Ascending aorta (tissue), 2 donors: Measurements from ENCODE around the gene LMNB1. TPM values are rescaled to one million over a fixed set of nuclear protein-coding genes. Genes with fewer than 3 reads are reported as not detected.
"Not testable (repeated sequence)": the region's sequence is repeated elsewhere in the genome, so short reads cannot be mapped to it uniquely, and the experiment has no call there.

Experiments
- DNase-seq, 2 donors: peaks; one replicate each; pipeline ENCODE4 v3.0.0-alpha.2; 2019; ENCODE audit warnings: low spot score in 2 of 2
- H3K27ac ChIP-seq, 2 donors: fragments of 200-600 bp; sonication (generic); one replicate each; pipeline ENCODE4 v1.5.1; 2016 to 2017; ENCODE audit warnings: mild to moderate bottlenecking in 1 of 2
- H3K27me3 ChIP-seq: fragments of 200-600 bp; sonication (generic); one replicate; pipeline ENCODE4 v1.5.1; 2017
- H3K36me3 ChIP-seq, 2 donors: fragments of 200-600 bp; sonication (generic); one replicate each; pipeline ENCODE4 v1.5.1; 2016
- H3K4me1 ChIP-seq, 2 donors: fragments of 200-600 bp; sonication (generic); one replicate each; pipeline ENCODE4 v1.5.1; 2016 to 2017; ENCODE audit warnings: mild to moderate bottlenecking in 1 of 2
- H3K4me3 ChIP-seq, 2 donors: fragments of 200-600 bp; sonication (generic); one replicate each; pipeline ENCODE4 v1.5.1; 2016 to 2017; ENCODE audit warnings: mild to moderate bottlenecking in 1 of 2
- H3K9me3 ChIP-seq, 2 donors: fragments of 200-600 bp; sonication (generic); one replicate each; pipeline ENCODE4 v1.5.1; 2016
- intact Hi-C: fragments of 100-400 bp; cut with DNase I; formaldehyde crosslinking; loops from one replicate; pipeline ENCODE4 v1.15.1; 2023
- total RNA-seq: library from RNA; depleted of rRNA; stranded (reverse); fragments of >200 nt; gene quantifications from one replicate; pipeline ENCODE4 v1.1.0, GENCODE V29; 2016
- TF ChIP-seq, protein P1 (sequence below), 3 experiments: fragments of 200-600 bp in 2 of 3; fragments of 450-650 bp in 1 of 3; sonication (generic) in 2 of 3; IDR thresholded peaks; one replicate each; pipeline ENCODE4 v1.5.1; 2016 to 2019; ENCODE audit warnings: antibody characterized with exemption in 3 of 3, mild to moderate bottlenecking in 1 of 3, moderate library complexity in 1 of 3

Gene LMNB1
- total RNA-seq, 1 donor from 2014 or later = 1.3 TPM

DNA sequence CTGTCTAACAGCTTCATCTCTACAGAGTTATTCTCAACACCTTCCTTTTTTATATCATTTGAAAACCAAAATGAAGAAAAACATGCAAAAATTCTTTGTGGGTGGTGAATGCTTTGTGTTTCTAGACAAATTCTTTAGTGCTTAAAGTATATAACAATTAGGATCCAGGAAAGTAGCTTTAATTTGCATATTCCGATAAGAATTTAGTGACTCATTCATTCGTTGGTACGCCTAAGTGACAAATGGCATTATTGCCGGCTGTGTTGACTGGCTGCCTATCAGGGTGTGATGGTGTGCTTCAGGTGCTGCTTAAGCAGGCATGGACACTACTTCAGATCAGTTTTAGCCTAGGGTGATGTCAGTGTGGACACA is 35.2 kb downstream of the LMNB1 start:
- no peaks in the 10 kb centered on the region for H3K9me3 ChIP-seq
- no peak overlapping the region for H3K4me3 ChIP-seq
- no peak overlapping the region for H3K27ac ChIP-seq
- H3K27me3 ChIP-seq = no peaks in the 10 kb centered on the region
- H3K36me3 ChIP-seq = no peaks in the 10 kb centered on the region
- TF ChIP-seq, protein P1, sequence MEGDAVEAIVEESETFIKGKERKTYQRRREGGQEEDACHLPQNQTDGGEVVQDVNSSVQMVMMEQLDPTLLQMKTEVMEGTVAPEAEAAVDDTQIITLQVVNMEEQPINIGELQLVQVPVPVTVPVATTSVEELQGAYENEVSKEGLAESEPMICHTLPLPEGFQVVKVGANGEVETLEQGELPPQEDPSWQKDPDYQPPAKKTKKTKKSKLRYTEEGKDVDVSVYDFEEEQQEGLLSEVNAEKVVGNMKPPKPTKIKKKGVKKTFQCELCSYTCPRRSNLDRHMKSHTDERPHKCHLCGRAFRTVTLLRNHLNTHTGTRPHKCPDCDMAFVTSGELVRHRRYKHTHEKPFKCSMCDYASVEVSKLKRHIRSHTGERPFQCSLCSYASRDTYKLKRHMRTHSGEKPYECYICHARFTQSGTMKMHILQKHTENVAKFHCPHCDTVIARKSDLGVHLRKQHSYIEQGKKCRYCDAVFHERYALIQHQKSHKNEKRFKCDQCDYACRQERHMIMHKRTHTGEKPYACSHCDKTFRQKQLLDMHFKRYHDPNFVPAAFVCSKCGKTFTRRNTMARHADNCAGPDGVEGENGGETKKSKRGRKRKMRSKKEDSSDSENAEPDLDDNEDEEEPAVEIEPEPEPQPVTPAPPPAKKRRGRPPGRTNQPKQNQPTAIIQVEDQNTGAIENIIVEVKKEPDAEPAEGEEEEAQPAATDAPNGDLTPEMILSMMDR (IDR thresholded peaks at IDR 0.05) = no peak
- intact Hi-C loops = no loop called here
- no peaks in the 10 kb centered on the region for H3K4me1 ChIP-seq
- no peak for DNase-seq

DNA sequence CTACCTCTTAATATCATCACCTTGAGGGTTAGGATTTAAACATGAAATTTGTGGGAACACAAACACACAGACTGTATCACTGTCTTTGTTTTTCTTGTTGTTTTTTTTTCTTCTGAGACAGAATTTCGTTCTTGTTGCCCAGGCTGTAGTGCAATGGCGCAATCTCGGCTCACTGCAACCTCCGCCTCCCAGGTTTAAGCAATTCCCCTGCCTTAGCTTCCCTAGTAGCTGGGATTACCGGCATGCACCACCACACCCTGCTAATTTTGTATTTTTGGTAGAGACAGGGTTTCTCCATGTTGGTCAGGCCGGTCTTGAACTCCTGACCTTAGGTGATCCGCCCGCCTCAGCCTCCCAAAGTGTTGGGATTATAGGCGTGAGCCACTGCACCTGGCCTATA is 36.9 kb downstream of the LMNB1 start:
- H3K27ac ChIP-seq, DNase-seq, H3K27me3 ChIP-seq, H3K4me1 ChIP-seq, intact Hi-C loops, H3K36me3 ChIP-seq, H3K9me3 ChIP-seq, H3K4me3 ChIP-seq: not testable (repeated sequence)

DNA sequence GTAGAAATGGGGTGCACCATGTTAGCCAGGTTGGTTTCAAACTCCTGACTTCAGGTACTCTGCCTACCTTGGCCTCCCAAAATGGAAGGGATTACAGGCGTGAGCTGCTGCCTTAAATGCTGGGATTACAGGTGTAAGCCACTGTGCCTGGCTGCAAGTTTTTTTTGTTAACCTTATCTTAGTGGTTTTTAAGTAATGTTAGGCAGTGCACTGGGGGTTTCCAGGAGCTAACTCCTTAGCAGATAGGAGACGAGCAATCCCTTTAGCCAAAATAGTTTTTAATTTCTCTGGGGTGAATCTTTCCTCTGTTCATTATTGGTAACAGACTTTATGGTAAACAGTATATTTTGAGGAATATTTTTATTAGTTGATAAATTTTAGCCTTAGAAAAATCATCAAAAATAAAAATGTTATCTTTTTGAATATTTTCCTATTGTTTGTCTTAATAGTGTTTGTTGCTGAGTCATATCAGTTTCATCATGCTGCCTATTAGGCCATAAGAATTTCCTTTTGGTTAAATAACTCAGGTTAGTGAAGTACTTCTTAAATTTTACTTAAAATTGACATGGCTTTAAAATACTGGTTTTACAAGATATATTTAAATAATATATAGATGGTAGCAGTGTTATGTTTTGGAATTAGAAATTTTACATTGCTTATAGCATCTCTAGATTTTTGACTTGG is 37.9 kb downstream of the LMNB1 start:
- Histone ChIP-seq H3K36me3 (no peaks in the 10 kb centered on the region), H3K9me3 (no peaks in the 10 kb centered on the region), H3K4me1 (no peaks in the 10 kb centered on the region), H3K27me3 (no peaks in the 10 kb centered on the region), H3K4me3 (no peak overlapping the region), H3K27ac (no peak overlapping the region)
- intact Hi-C loops = no loop called here
- TF ChIP-seq, protein P1 (IDR thresholded peaks at IDR 0.05) = no peak
- no peak for DNase-seq

DNA sequence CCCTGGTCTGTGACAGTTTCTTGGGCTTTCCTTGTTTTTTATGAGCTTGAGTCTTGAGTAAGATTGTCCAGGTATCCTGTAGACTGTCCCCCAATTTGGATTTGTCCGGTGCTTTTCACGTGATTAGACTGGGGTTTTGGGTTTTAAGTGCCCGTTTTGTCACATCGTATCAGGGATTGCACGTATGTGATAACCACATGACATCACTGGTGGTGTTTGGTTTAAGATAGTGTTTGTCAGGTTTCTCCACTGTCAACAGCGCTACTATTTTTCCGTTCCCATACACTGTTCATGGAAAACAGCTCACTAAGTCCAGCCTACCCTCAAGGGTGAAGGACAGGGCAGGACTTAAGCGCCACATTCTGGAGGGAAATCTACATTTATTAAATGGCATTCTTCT is 39.7 kb downstream of the LMNB1 start:
- DNase-seq = no peak
- Histone ChIP-seq H3K9me3 (no peaks in the 10 kb centered on the region), H3K36me3 (no peaks in the 10 kb centered on the region), H3K27ac (no peak overlapping the region), H3K4me3 (no peak overlapping the region), H3K27me3 (no peaks in the 10 kb centered on the region), H3K4me1 (no peaks in the 10 kb centered on the region)
- intact Hi-C loops = no loop called here
- TF ChIP-seq, protein P1 (IDR thresholded peaks at IDR 0.05) = no peak

DNA sequence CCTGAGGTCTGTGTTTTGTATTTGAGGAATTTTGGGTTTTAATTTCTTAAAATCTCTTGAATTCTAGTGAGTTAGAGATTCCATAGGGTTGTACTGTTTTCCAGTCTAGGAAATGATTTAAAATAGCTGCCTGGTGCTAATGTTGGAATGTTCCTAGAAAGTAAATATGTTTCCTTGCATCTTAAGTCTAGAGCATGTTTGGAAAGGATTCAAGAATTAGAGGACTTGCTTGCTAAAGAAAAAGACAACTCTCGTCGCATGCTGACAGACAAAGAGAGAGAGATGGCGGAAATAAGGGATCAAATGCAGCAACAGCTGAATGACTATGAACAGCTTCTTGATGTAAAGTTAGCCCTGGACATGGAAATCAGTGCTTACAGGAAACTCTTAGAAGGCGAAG is 41.8 kb downstream of the LMNB1 start:
- TF ChIP-seq, protein P1 (IDR thresholded peaks at IDR 0.05) = no peak
- no peaks in the 10 kb centered on the region for H3K9me3 ChIP-seq
- no peaks in the 10 kb centered on the region for H3K36me3 ChIP-seq
- intact Hi-C loops = no loop called here
- DNase-seq = no peak
- no peaks in the 10 kb centered on the region for H3K4me1 ChIP-seq
- H3K4me3 ChIP-seq = no peak overlapping the region
- H3K27me3 ChIP-seq = no peaks in the 10 kb centered on the region
- H3K27ac ChIP-seq = no peak overlapping the region

DNA sequence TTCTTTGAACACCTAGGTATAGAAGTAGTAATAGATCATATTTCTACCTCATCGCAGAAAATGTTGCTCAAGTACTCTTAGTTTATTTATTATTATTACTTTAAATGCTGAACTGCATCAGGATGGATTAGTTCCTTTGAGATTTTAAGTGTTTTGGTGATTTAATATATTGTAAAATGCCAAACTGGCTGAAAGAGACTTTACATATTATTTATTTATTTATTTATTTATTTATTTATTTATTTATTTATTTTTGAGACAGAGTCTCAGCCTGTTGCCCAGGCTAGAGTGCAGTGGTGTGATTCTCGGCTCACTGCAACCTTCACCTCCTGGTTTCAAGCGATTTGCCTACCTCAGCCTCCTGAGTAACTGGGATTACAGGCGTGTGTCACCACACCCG is 42.3 kb downstream of the LMNB1 start:
- no peak overlapping the region for H3K4me3 ChIP-seq
- H3K36me3 ChIP-seq = no peaks in the 10 kb centered on the region
- TF ChIP-seq, protein P1 (IDR thresholded peaks at IDR 0.05) = no peak
- no peaks in the 10 kb centered on the region for H3K9me3 ChIP-seq
- intact Hi-C loops = no loop called here
- H3K27ac ChIP-seq = no peak overlapping the region
- H3K27me3 ChIP-seq = no peaks in the 10 kb centered on the region
- DNase-seq = no peak
- no peaks in the 10 kb centered on the region for H3K4me1 ChIP-seq
